HG02759 (cell line): Measurements from ENCODE around the gene REEP1.
"Not testable (repeated sequence)": the region's sequence is repeated elsewhere in the genome, so short reads cannot be mapped to it uniquely, and the experiment has no call there.

Experiments
- ATAC-seq: cut with Tn5 transposase; IDR thresholded peaks from one replicate; pipeline ENCODE4 v1.9.1; 2021; ENCODE audit warnings: mild to moderate bottlenecking, moderate library complexity; ENCODE audit not compliant: unreplicated experiment

The REEP1 gene

GRCh38 chr2:86347401-86347800 lies 10.0 kb upstream of the REEP1 start:
- no peak for ATAC-seq

- not testable (repeated sequence) for ATAC-seq
Observed at GRCh38 chr2:86345783-86346370, 8.5 kb upstream of the REEP1 start.

- ATAC-seq, result no peak
Observed at GRCh38 chr2:86344404-86344803, 7.0 kb upstream of the REEP1 start.

GRCh38 chr2:86342488-86342887 lies 5.1 kb upstream of the REEP1 start:
- ATAC-seq, result no peak

GRCh38 chr2:86341470-86341869 lies 4.0 kb upstream of the REEP1 start:
- no peak for ATAC-seq

GRCh38 chr2:86338778-86339295 lies 1.4 kb upstream of the REEP1 start:
- no peak for ATAC-seq

GRCh38 chr2:86336675-86337243 lies 667 bp downstream of the REEP1 start:
- no peak for ATAC-seq

GRCh38 chr2:86335865-86336674 lies 1.4 kb downstream of the REEP1 start:
- no peak for ATAC-seq

- ATAC-seq, result no peak
Observed at GRCh38 chr2:86333378-86333777, 4.0 kb downstream of the REEP1 start.

GRCh38 chr2:86332654-86333053 lies 4.8 kb downstream of the REEP1 start:
- ATAC-seq, result no peak

- no peak for ATAC-seq
Observed at GRCh38 chr2:86331384-86331783, 6.0 kb downstream of the REEP1 start.

- no peak for ATAC-seq
Observed at GRCh38 chr2:86330001-86330400, 7.4 kb downstream of the REEP1 start.

- no peak for ATAC-seq
Observed at GRCh38 chr2:86323273-86324021, 14.0 kb downstream of the REEP1 start.

GRCh38 chr2:86319700-86320580 lies 17.5 kb downstream of the REEP1 start:
- ATAC-seq, result no peak

GRCh38 chr2:86315084-86315483 lies 22.3 kb downstream of the REEP1 start:
- ATAC-seq, result no peak

- ATAC-seq, result no peak
Observed at GRCh38 chr2:86314125-86314524, 23.3 kb downstream of the REEP1 start.

- no peak for ATAC-seq
Observed at GRCh38 chr2:86313341-86313740, 24.1 kb downstream of the REEP1 start.

- ATAC-seq, result no peak
Observed at GRCh38 chr2:86311879-86312278, 25.5 kb downstream of the REEP1 start.

- no peak for ATAC-seq
Observed at GRCh38 chr2:86309966-86310365, 27.5 kb downstream of the REEP1 start.

- no peak for ATAC-seq
Observed at GRCh38 chr2:86308984-86309695, 28.3 kb downstream of the REEP1 start.
